ENCODE data around the gene CFC1. TPM values are rescaled to one million over a fixed set of nuclear protein-coding genes. Genes with fewer than 3 reads are reported as not detected.
"Not testable (repeated sequence)": the region's sequence is repeated elsewhere in the genome, so short reads cannot be mapped to it uniquely, and the experiment has no call there.

Gene CFC1
- not detected for total RNA-seq

DNA sequence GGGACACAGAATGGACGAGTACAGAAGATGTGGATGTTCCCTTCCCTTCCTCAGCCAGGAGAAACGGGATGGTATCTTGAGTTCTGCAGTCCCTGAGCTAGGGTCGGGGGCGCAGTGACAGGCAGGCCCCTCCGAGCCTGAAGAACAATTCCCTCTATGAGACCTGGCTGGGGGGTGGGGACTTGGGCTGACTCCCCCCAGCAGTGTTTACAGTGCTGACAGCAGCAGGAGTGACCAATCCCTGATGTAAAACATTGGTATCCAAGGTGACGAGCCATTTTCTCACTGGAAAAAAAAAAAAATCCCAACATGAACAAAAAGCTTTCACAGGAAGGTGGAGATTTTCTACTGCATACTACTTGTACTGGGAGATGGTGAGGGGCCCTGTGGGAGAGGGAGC, at the start of gene CFC1:
CFC1 (minus strand) TSS at position 183 of the 400 bp plus-strand sequence. CDS start 288 bp downstream, outside the sequence.
- H3K4me1 Mint-ChIP-seq; H3K27me3 Mint-ChIP-seq; H3K36me3 Mint-ChIP-seq (ENCODE audit: low read depth); H3K27ac Mint-ChIP-seq; DNase-seq; CTCF ChIA-PET; H3K4me3 Mint-ChIP-seq; POLR2A ChIA-PET; H3K9me3 Mint-ChIP-seq: not testable (repeated sequence)

GRCh38 chr2:130641688-130642087, 42.3 kb upstream of the CFC1 start:
- H3K27ac Mint-ChIP-seq; H3K36me3 Mint-ChIP-seq (ENCODE audit: low read depth); H3K9me3 Mint-ChIP-seq; H3K27me3 Mint-ChIP-seq; CTCF ChIA-PET; DNase-seq; H3K4me3 Mint-ChIP-seq; POLR2A ChIA-PET; H3K4me1 Mint-ChIP-seq: not testable (repeated sequence)

GRCh38 chr2:130638973-130639372, 39.6 kb upstream of the CFC1 start:
- H3K27ac Mint-ChIP-seq, H3K27me3 Mint-ChIP-seq, CTCF ChIA-PET: not testable (repeated sequence)

DNA sequence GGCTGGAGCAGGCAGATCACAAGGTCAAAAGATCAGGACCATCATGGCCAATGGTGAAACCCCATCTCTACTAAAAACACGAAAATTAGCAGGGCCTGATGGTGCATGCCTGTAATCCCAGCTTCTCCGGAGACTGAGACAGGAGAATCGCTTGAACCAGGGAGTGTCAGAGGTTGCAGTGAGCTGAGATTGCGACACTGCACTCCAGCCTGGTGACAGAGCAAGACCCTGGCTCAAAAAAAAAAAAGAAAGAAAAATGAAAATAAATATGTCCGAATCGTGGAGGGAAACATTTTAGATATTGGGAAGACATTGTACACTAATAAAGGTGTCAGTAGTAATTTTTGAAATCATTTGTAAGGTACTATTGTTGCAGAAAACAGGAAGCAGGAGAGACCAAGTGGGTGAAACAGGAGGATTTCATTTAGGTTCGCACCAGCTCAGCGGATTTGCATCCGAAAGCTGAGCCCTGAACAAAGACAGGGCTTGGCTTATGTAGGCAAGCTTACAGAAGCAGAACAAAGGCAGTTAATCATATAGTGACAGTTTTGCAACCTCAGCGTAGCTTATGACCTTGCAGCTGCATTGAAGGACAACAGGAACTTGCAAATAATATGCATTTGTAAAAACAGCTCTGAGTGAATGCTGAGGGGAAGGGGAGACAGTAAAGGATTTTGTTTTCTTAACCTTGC, 29.6 kb upstream of the CFC1 start:
- H3K4me3 Mint-ChIP-seq; H3K36me3 Mint-ChIP-seq (ENCODE audit: low read depth); H3K9me3 Mint-ChIP-seq; H3K27me3 Mint-ChIP-seq; H3K4me1 Mint-ChIP-seq; H3K27ac Mint-ChIP-seq; CTCF ChIA-PET; DNase-seq; POLR2A ChIA-PET: not testable (repeated sequence)

More at GRCh38 chr2:130638973-130639372, 39.6 kb upstream of the CFC1 start:
- H3K4me3 Mint-ChIP-seq; H3K9me3 Mint-ChIP-seq; POLR2A ChIA-PET; DNase-seq; H3K36me3 Mint-ChIP-seq (ENCODE audit: low read depth); H3K4me1 Mint-ChIP-seq: not testable (repeated sequence)

DNA sequence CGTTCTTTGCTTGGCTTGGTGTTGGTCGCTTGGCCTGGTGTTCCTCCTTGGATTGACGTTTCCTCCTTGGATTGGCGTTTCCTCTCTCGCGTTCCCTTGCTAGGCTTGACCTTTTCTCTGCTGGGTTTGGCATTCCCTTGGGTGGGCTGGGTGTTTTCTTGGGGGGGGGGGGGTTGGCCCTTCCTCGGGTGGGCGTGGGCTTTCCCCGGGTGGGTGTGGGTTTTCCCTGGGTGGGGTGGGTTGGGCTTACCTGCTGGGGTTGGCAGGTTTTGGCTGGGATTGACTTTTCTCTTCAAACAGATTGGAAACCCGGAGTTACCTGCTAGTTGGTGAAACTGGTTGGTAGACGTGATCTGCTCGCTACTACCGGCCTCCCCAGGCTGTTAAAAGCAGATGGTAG, 11.8 kb upstream of the CFC1 start, which contains the start of gene POTEJ:
POTEJ (plus strand) TSS at position 301 of the 400 bp plus-strand sequence; CDS start at position 394, 93 bp downstream.
- H3K4me1 Mint-ChIP-seq; POLR2A ChIA-PET; DNase-seq; H3K36me3 Mint-ChIP-seq (ENCODE audit: low read depth); H3K27me3 Mint-ChIP-seq; CTCF ChIA-PET; H3K27ac Mint-ChIP-seq; H3K9me3 Mint-ChIP-seq; H3K4me3 Mint-ChIP-seq: not testable (repeated sequence)

DNA sequence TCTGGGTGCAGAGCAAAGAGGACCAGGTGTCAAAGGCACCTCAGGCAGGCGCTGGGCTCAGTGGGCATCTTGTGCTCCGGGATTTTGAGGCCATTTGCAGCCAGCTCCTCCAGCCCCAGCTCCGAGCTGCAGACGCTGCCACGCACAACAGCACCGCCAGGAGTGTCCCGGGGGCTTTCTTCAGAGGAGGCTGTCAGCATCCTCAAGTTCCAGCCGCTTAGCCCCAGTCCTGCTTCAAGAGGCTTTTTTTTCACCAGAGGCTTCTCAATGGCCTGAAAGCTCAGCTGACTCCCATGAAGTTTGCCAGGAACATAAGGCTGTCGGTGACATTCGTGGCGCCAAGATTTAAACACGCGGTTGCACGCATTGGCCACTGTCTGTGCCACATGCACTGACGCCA, 11.1 kb upstream of the CFC1 start:
- POLR2A ChIA-PET; H3K36me3 Mint-ChIP-seq (ENCODE audit: low read depth); H3K9me3 Mint-ChIP-seq; DNase-seq; CTCF ChIA-PET; H3K27me3 Mint-ChIP-seq; H3K4me3 Mint-ChIP-seq; H3K27ac Mint-ChIP-seq; H3K4me1 Mint-ChIP-seq: not testable (repeated sequence)

- DNase-seq; H3K27me3 Mint-ChIP-seq; H3K4me3 Mint-ChIP-seq; H3K9me3 Mint-ChIP-seq; H3K36me3 Mint-ChIP-seq (ENCODE audit: low read depth); CTCF ChIA-PET; H3K4me1 Mint-ChIP-seq; POLR2A ChIA-PET; H3K27ac Mint-ChIP-seq: not testable (repeated sequence)
Observed at GRCh38 chr2:130609002-130609920, 9.9 kb upstream of the CFC1 start.

GRCh38 chr2:130608276-130609001, 9.1 kb upstream of the CFC1 start:
- H3K4me1 Mint-ChIP-seq; POLR2A ChIA-PET; H3K27me3 Mint-ChIP-seq; DNase-seq; H3K36me3 Mint-ChIP-seq (ENCODE audit: low read depth); H3K4me3 Mint-ChIP-seq; H3K9me3 Mint-ChIP-seq; CTCF ChIA-PET; H3K27ac Mint-ChIP-seq: not testable (repeated sequence)

DNA sequence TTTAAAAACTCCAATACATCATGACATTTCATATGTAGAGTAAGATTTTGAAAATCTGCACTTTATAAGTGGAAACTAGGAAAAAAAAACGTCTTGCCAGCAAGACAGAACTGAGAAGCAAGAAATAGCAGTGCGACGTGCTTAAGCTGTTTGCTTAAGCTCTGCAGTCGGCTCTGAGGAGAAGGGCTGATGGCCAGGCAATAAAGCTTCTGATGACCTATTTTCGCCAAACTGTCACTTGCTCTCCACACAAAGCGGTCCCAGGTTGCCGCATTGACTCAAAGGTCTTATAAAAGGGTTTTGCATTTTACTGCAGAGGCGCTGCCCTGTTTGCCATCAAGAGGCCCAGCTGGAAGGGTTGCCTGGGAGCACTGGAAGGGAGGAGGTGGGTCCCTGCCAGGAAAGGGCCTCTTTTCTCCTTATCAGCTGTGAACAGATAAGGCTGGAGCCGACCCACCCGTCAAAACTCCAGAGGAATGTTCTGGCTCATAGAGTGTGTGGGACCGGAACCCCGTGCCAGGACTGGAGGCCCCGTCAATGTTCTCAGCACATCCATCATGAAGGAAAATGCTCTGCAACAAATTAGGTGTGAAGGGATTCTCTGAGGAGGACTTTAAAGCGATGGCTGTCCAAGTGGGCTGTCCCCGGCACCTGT, 2.4 kb upstream of the CFC1 start:
- H3K4me3 Mint-ChIP-seq; H3K27ac Mint-ChIP-seq; DNase-seq; H3K36me3 Mint-ChIP-seq (ENCODE audit: low read depth); H3K4me1 Mint-ChIP-seq; H3K27me3 Mint-ChIP-seq; POLR2A ChIA-PET; H3K9me3 Mint-ChIP-seq; CTCF ChIA-PET: not testable (repeated sequence)

- H3K4me3 Mint-ChIP-seq; H3K4me1 Mint-ChIP-seq; CTCF ChIA-PET; H3K36me3 Mint-ChIP-seq (ENCODE audit: low read depth); H3K27me3 Mint-ChIP-seq; DNase-seq; POLR2A ChIA-PET; H3K27ac Mint-ChIP-seq; H3K9me3 Mint-ChIP-seq: not testable (repeated sequence)
Observed at GRCh38 chr2:130599926-130600325, 551 bp upstream of the CFC1 start.

GRCh38 chr2:130598463-130598862, 912 bp downstream of the CFC1 start:
- DNase-seq; H3K4me1 Mint-ChIP-seq; H3K9me3 Mint-ChIP-seq; CTCF ChIA-PET; H3K36me3 Mint-ChIP-seq (ENCODE audit: low read depth); H3K27me3 Mint-ChIP-seq; H3K27ac Mint-ChIP-seq; H3K4me3 Mint-ChIP-seq; POLR2A ChIA-PET: not testable (repeated sequence)

GRCh38 chr2:130597994-130598393, 1.4 kb downstream of the CFC1 start:
- H3K9me3 Mint-ChIP-seq; H3K27ac Mint-ChIP-seq; H3K36me3 Mint-ChIP-seq (ENCODE audit: low read depth); H3K27me3 Mint-ChIP-seq; H3K4me3 Mint-ChIP-seq; POLR2A ChIA-PET; H3K4me1 Mint-ChIP-seq; CTCF ChIA-PET; DNase-seq: not testable (repeated sequence)

- POLR2A ChIA-PET; H3K27me3 Mint-ChIP-seq; H3K27ac Mint-ChIP-seq; H3K36me3 Mint-ChIP-seq (ENCODE audit: low read depth); H3K4me3 Mint-ChIP-seq; H3K4me1 Mint-ChIP-seq; H3K9me3 Mint-ChIP-seq; DNase-seq; CTCF ChIA-PET: not testable (repeated sequence)
Observed at GRCh38 chr2:130596757-130597156, 2.6 kb downstream of the CFC1 start.

All from activated CD4-positive, alpha-beta T cell treated with anti-CD3 and anti-CD28 coated beads, Interleukin-2, amount 10 ng/mL, durations not matched to agents 7 days and 5 days (primary cell).